Muscle of back (tissue), 11 donors: ENCODE results near the gene ZNF341. TPM values are rescaled to one million over a fixed set of nuclear protein-coding genes. Genes with fewer than 3 reads are reported as not detected.
"Not testable (repeated sequence)": the region's sequence is repeated elsewhere in the genome, so short reads cannot be mapped to it uniquely, and the experiment has no call there.

ENCODE experiments used
- DNase-seq, 3 donors: peaks; one replicate each; pipeline versions ENCODE4 v3.0.0 to v3.0.0-alpha.2; 2013
- polyA plus RNA-seq, 10 donors: library from polyadenylated mRNA; unstranded; fragments of 120-200 nt; gene quantifications; one replicate each; pipeline ENCODE4 v1.2.1, GENCODE V29; 2013; ENCODE audit not compliant: insufficient read length in 10 of 10

ZNF341 gene
- polyA plus RNA-seq, 10 donors: 2.2 to 3.6 (median 2.7) TPM

DNA sequence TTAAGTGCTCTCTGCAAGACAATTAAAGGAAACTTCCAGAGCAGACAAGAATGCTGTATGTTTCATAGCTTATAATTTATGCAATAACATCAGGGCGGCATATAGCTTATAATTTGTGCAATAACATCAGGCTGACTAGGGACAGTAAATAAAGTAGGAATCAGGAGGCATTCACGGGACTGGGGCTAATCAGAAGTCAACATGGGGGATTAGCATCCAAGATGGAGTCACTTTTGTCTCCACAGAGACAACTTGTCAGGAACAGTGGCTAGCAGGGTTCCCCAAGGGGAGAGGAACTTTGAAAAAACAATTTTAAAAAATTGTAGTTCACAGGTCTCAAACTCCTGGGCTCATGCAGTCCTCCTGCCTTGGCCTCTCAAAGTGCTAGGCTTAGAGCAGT is 3.3 kb upstream of the ZNF341 start:
- no peak for DNase-seq

DNA sequence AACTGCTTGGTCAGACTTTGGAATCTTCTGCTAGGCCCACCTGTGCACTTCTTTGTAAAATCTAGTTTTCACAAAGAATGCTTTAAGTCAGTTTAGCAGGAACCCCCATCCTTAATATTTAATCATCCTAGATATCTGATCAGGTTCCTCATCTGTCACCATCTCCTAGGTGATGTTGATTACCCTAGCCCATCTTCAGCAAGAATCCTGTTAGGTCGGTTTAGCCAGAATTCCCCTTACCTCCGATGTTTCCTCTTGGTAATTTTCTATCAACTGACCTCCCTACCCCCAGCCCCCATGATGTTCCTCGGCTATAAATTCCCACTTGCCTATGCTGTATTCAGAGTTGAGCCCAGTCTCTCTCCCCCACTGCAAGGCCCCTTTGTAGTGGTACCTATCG is 2.7 kb upstream of the ZNF341 start:
- DNase-seq: no peak

DNA sequence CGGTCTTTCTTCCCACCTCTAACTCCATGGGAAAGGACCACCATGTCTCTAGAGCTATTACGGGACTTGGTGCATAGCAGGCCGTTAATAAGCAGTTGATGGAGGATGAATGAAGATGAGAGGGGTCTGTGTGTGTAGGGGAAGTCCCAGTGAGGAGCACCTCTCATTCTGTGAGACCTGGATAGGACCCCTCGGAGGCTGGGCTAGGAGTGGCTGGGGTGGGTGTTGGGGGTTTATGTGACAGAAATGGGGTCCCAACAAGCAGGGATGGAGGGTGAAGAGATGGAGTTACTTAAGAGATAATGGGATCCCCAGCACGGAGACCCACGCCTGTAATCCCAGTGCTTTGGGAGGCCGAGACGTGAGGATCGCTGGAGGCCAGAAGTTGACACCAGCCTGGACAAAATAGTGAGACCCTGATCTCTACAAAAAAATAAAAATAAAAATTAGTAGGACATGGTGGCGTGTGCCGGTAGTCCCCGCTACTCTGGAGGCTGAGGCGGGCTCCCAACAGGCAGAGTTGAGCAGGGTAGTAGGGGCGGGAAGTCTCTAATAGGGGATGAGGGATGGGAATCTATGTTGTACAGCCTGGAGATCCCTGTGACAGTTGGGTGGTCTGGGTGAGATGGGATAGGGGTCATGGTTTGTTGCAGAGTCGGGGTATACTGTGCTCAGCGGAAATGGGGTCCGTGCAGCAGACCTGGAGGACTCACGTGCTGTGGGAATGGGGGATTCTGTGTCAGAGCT is 677 bp upstream of the ZNF341 start:
- DNase-seq: no peak

DNA sequence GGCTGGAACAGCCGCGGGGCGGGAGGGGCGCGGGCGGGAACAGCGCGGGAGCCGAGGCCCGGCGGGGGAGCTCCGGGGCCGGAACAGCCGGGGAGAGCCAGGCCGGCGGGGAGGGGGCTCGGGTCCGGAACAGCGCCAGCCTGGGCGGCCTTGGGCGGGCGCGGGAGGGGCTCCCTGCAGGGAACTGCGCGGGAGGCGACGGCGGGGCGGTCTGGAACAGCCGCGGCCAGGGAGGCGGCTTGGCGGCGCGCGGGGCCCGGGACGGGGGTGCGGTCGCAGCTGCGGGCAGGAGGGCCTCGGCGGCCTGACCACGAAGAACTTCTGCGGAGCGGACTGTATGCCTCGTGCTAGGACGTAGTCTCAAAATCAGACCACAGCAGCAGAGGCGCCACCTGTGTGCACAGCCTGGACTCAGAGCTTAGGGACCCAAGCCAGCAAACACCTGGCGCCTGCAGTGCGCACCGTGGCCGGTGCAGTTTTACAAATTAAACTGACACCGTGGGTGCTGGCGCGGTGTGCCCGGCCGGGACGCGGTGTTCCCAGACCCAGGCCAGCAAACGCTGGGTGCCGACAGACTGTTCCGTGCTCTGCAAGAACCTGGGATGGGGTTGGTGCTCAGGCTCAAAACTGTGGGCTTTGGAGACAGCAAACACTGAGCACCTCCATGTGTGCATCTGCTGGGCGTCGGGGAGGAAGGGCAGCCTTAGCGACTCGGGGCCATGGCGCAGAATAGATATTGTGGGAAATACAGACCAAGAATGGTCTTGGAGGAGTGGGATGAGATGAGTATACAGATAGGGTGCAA is 572 bp downstream of the ZNF341 start:
- peak in 2 of 3 donors; percentile 91 to 94 for DNase-seq

DNA sequence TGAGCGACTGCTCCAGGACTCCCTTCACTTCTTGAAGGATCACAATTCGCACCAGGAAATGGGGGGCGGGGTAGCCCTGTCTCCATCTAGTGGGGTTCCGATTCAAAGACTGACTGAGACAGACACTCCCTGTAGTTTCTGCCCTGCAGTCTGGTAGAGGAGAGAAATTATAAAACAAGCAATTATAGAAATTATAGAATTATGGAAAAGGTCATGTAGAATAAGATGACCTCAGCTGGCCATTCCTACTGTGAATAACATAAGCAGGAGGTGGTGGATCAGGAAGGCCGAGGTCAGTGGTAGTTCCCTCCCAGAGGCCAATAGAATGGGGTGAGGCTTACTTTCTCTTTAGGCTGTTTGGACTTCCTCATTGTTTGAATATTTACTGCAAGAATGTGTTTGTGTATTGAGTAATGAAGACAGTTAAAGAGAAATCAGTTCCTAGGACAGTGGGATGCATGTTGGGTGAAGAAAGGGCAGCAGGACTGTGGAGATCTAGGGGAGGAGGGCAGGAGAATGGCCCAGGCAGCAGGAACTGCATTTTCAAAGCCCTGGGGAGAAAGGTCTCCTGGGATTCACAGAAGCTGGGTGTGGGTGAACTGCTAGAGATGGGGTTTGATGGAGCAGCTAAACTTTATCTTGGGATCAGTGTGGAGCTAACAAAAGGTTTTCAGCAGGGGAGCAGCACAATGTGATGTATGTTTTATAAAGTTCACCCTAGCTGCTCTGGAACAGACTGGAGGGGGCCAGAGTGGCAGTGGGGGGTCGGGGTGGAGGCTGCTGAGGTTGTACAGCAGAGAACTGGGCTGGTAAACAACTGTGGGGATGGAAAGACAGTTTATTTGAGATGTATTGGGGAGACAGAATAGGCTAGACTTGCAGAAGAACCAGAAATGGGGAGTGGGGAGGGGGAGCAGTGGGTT is 2.1 kb downstream of the ZNF341 start:
- peak; percentile 20 to 59 (median 41) for DNase-seq

DNA sequence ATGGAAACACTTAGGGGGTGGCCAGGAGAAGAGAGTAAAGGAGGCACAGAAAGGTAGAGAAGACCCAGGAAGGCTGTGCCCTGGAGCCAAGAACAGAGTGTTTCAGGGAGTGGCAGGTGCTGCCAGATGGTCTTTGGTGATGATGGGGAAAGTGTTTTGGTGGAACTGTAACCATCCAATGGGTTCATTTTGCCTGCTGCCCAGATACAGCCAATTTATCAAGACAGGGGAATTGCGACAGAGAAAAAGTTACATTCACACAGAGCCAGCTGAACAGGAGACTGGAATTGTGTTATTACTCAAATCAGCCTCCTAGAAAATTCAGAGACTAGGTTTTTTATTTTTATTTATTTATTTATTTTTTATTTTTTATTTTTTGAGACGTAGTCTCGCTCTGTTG is 5.2 kb downstream of the ZNF341 start:
- DNase-seq: no peak

DNA sequence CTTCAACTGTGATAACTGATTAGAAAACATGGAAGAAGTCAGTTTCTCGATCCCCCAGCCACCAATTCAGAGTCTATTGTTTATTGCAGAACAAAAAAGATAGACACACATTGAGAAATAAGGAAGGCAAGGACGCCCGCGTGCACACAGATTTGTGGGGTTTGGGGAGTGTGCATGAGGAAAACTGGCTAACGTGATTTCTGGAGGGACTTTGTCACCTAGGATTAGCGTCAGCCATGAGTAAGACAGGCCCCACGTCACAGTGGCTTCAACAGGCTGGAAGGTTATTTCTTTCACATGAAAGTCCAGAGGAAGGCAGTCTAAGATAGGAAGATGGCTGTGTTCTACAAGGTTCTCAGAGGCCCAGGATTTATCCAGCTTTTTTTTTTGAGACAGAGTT is 7.7 kb downstream of the ZNF341 start:
- DNase-seq: no peak

DNA sequence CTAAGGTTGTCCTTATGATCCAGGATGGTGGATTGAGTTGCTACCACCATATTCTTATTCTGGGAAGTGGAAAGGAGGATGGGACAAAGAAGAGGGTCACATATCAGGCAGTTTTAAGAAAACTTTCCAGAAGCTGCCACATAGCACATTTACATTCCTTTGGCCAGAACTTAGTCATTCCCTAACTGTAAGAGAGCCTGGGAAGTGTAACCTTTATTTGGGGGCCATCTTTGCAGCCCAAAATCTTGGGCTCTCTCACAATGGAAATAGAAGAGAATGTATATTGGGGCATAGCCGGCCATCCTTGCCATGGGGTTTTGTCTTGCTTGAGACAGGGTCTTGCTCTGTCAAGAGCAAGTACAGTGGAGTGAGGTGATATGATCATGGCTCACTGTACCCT is 8.4 kb downstream of the ZNF341 start:
- DNase-seq: no peak

DNA sequence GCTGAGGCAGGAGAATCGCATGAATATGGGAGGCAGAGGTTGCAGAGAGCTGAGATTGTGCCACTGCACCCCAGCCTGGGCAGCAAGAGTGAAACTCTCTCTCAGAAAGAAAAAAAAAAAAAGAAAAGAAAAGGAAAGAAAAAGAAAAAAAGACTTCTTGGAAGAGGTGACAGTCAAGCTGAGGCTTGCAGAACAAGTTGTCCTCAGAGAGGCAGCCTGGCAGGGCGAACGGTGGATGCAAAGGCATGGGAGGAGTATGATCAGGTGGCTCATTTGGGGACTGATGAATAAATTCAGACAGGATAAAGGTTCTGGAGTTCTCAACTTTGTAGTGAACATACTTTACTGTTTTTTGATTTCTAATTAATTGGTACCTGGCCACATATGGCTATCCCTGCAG is 12.4 kb downstream of the ZNF341 start:
- no peak for DNase-seq

DNA sequence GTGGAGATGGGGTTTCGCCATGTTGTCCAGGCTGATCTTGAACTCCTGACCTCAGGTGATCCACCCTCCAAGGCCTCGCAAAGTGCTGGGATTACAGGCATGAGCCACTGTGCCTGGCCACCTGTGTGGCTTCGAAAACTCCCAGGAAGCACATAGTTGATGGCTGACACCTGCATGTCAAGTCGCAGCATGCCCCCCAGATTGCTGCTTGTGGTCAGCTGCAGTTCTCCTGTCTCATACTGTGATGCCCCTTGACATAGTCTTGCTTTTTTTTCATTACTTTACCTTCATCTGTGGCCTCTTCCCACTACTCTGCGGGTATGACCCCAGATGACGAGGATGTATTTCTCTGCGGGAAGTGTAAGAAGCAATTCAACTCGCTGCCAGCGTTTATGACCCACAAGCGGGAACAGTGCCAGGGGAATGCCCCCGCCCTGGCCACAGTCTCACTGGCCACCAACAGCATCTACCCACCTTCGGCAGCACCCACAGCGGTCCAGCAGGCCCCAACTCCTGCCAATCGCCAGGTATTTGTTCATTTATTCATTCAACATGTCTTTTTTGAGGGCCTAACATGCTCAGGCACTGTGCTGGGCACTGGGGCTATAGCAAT is 13.1 kb downstream of the ZNF341 start:
- no peak for DNase-seq

DNA sequence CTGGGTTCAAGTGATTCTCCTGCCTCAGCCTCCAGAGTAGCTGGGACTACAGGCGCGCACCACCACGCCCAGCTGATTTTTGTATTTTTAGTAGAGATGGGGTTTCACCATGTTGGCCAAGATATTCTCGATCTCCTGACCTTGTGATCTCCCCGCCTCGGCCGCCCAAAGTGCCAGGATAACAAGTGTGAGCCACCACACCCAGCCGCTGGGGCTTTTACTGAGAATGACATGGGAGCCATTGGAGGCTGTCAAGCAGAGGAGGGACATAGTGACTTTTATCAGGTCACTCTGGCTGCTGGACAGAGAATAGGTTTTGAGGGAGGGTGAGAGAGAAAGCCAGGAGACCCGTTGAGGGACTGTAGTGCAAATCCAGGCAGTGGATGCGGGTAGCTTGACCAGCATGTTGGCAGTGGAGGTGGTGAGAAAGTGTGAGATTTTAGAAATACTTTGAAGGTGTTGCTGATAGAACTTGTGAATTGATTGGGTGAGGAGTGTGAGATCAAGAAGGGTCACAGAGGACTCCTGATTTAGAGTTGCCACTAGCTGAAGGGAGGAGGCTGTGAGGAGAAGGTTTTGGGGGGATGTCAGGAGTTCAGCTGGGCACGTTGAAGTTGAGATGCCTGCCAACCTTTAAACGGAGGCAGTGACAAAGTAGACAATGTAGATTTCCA is 14.7 kb downstream of the ZNF341 start:
- DNase-seq: no peak

DNA sequence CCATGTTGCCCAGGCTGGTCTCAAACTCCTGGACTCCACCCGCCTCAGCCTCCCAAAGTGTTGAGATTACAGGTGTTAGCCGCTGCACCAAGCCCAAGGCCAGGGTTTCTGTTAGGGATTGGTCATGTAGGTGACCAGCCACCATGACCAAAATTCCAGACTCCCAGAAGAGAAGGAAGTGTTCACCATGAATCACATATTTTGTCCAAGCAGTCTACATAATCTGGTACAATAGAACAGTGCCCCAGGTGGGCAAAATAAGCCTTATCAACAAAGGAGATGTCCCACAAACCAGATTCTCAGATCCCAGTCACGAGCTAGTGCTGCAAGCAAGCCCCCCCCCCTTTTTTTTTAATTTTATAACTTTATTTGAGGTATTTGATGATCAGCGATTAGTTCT is 20.0 kb downstream of the ZNF341 start:
- no peak for DNase-seq

DNA sequence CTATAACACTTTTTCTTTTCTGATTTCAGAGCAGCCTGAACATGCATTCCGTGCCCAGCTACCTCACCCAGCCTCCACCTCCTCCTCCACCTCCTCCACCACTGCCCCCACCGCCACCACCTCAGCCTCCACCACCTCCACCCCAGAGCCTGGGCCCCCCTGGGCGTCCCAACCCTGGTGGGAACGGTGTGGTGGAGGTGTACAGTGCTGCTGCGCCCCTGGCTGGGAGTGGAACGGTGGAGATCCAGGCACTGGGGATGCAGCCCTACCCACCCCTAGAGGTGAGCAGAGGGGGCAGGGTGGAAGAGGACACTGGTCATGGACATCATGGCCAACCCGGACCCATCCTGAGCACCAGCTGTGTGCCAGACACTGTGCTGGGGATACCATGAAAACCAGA is 21.3 kb downstream of the ZNF341 start:
- no peak for DNase-seq

DNA sequence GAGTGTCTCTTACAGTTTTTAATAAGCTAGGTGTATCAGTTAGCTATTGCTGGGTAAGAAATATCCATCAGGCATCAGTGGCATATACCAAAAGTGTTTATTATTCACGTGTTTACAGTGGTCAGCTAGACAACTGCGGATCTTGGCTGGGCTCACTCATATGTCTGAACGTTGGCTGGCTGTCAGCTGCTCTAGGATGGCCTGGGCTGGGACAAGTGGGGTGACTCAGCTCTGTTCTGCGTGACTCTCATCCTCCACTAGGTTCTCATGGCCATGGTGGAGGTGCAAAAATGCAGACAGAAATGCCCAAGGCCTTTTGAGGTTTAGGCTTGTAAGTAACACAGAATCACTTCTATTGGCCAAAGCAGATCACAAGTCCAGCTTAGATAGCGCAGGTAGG is 22.0 kb downstream of the ZNF341 start:
- no peak for DNase-seq

DNA sequence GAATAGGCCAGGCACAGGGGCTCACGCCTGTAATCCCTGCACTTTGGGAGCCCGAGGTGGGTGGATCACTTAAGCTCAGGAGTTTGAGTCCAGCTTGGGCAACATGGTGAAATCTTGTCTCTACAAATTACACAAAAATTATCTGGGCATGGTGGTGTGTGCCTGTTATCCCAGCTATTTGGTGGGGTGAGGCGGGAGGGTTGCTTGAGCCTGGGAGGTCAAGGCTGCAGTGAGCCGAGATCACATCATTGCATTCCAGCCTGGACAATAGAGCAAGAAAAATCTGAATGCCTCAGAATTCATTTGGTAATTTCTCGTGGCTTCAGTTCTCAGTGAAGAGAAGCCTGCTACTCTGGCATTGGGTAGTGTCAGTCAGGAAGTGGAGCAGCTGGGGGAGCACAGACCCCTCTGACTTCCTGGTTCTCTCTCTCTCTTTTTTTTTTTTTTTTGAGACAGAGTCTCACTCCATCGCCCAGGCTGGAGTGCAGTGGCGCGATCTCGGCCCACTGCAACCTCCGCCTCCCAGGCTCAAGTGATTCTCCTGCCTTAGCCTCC is 24.2 kb downstream of the ZNF341 start:
- not testable (repeated sequence) for DNase-seq

DNA sequence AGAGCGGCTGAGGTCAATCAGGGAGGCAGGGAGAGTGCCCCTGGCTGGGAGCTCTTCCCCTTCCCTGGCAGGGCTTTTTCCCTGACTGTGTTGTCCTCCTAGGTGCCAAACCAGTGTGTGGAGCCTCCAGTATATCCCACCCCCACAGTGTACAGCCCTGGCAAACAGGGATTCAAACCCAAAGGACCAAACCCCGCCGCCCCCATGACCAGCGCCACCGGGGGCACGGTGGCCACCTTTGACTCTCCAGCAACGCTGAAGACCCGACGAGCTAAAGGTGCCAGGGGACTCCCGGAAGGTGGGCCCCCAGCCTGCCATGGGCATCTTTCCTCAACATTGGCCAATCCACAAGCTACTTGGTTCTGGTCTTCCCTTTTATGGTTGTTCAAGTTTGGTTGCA is 25.2 kb downstream of the ZNF341 start:
- no peak for DNase-seq

DNA sequence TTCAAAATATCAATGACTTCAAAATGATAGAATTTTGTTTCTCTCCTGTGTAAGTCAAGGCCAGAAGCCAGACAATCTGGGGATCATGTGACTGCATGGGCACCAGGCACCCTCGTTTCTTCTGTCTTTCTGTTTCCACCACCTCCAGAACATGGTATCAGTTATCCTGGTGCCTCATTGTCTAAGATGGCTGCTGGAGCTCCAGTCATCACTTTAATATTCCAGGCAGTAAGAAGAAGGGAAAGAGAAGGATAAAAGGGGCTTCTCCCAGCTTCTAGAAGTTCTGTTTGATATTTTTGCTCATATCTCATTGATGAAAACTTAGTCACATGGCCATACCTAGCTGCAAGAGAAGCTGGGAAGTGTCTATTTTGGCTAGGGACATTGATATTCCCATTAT is 25.7 kb downstream of the ZNF341 start:
- DNase-seq: no peak

DNA sequence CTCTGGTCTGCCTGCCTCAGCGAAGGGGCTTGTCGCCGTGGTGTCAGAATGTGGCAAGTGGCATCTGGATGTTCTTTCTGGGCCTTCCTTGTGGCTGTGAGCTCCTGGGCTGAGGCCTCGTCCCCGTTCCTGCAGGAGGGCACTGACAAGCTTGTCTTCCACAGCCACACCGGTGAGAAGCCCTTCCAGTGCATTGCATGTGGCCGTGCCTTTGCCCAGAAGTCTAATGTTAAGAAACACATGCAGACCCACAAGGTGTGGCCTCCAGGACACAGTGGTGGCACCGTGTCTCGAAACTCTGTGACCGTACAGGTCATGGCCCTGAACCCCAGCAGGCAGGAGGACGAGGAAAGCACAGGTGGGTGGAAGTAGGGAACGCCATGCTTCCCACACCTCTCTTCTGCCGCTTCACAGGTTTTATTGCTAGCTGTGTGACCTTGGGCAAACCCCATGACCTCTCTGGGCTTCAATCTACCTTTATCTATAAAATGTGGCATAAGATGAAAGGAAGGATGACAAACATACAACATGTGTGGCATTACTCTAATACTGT is 30.0 kb downstream of the ZNF341 start:
- DNase-seq: no peak

DNA sequence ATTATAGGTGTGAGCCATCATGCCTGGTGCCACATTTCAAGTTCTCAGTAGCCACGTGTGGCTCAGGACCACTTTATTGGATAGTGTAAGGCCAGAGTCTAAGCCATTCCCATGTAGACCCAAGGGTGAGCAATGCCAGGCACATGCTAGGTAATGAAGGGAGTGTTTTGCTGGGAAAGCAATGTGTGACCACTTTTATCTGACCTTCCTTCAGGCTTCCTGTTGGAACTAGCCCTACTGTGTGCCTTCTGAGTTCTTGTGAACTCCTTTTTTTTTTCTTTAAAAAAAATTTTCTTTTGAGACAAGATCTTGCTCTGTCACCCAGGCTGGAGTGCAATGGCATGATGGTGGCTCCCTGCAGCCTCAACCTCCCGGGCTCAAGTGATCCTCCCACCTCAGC is 33.3 kb downstream of the ZNF341 start:
- no peak for DNase-seq

DNA sequence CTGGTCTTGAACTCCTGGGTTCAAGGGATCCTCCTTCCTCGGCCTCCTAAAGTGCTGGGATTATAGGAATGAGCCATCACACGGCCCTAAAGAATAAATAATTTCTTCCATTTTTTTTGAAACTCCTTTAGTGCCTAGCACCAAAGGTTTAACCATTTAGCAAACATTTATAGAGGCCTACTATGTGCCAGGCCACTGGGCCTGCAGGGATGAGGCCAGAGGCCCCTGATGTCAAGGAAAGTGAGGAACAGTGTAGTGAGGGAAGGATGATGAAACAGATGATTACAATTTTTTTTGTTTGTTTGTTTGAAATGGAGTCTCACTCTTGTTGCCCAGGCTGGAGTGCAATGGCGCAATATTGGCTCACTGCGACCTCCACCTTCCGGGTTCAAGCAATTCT is 33.8 kb downstream of the ZNF341 start:
- no peak for DNase-seq

DNA sequence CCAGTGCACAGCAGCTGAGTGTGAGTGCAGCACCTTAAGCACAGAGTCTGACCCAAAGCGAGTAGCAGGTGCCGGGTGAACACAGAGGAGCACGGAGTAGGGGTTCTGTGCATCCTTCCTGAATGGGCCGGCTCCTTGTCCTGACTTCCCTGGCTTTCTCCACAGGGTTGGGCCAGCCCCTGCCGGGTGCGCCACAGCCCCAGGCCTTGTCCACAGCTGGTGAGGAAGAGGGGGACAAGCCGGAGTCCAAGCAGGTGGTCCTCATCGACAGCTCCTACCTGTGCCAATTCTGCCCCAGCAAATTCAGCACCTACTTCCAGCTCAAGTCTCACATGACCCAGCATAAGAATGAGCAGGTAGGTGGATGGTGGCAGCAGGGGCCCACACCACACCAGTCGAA is 34.9 kb downstream of the ZNF341 start:
- DNase-seq: no peak
